Large intestine (tissue), 3 donors: ENCODE data around the gene CCNI2. TPM values are rescaled to one million over a fixed set of nuclear protein-coding genes. Genes with fewer than 3 reads are reported as not detected.

Experiments
- DNase-seq, 2 donors: peaks; one replicate each; pipeline versions ENCODE4 v3.0.0 to v3.0.0-alpha.2; 2013
- H3K27ac ChIP-seq: one replicate; pipeline ENCODE4 v1.5.1; 2013; ENCODE audit warnings: low read length
- H3K27me3 ChIP-seq: 2 replicates; pipeline ENCODE4 v1.6.1; 2013; ENCODE audit warnings: low read length; ENCODE audit not compliant: control insufficient read depth, insufficient read depth
- H3K36me3 ChIP-seq: 2 replicates; pipeline ENCODE4 v1.6.1; 2013; ENCODE audit warnings: low read length; ENCODE audit not compliant: control insufficient read depth, insufficient read depth
- H3K4me1 ChIP-seq: one replicate; pipeline ENCODE4 v1.6.1; 2013; ENCODE audit warnings: low read length; ENCODE audit not compliant: control insufficient read depth, insufficient read depth
- H3K4me3 ChIP-seq: one replicate; pipeline ENCODE4 v1.5.1; 2013; ENCODE audit warnings: low read length
- H3K9me3 ChIP-seq: one replicate; pipeline ENCODE4 v1.6.1; 2013; ENCODE audit warnings: mild to moderate bottlenecking, low read depth, low read length, moderate library complexity; ENCODE audit not compliant: control insufficient read depth
- WGBS: methylation state at CpG from one replicate; pipeline ENCODE4 v1.1.5; 2013; ENCODE audit warnings: low lambda C conversion rate; ENCODE audit not compliant: insufficient coverage; 5-methylcytosine and 5-hydroxymethylcytosine counted together
- polyA plus RNA-seq: library from polyadenylated mRNA; unstranded; fragments of 120-200 nt; gene quantifications from one replicate; pipeline ENCODE4 v1.2.1, GENCODE V29; 2013

Gene CCNI2
- polyA plus RNA-seq, 1 donor, result 10.1 TPM

DNA sequence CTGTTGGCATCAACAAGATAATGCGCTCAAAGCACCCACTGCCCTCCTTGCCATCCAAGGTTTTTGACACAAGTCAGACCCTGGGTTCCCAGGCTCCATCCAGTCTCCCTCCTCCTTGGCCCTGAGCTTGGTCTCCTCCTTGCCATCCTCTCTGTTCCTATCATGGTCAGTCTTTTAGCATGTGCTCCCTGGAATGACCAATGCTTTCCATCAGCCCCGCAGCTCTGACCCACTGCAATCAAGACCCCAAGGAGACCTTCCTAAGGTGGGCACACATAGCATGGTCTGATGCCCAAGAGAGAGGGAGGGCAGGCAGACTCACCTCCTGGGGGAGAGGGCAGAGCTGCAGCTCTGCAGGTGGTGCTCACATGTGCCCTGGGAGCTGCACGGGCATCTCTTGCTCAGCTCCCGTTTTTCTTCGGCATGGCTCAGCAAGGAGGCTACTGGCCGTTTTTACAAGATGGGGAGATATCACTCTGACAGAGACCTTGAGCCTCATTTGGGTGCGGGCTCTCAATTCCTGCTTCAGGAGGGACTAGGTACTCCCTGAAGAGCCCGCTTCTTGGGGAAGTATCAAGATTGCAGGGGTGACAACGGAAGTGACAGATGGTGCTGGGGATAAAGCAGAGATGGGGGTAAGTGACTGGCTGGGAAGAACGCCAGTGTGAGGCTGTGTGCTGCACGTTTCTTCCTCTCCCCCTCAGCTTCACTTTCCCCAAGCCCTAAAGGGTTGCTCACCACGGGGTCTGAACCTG lies 26.6 kb downstream of the CCNI2 start:
- no CpG with 5 or more reads among the region's 12 CpGs for WGBS
- no peaks in the 10 kb centered on the region for H3K36me3 ChIP-seq
- DNase-seq, result no peak
- H3K4me3 ChIP-seq, result no peak overlapping the region
- peaks cover 9% of the 10 kb centered on the region for H3K4me1 ChIP-seq
- no peaks in the 10 kb centered on the region for H3K9me3 ChIP-seq
- H3K27me3 ChIP-seq, result no peaks in the 10 kb centered on the region
- H3K27ac ChIP-seq, result no peak overlapping the region

DNA sequence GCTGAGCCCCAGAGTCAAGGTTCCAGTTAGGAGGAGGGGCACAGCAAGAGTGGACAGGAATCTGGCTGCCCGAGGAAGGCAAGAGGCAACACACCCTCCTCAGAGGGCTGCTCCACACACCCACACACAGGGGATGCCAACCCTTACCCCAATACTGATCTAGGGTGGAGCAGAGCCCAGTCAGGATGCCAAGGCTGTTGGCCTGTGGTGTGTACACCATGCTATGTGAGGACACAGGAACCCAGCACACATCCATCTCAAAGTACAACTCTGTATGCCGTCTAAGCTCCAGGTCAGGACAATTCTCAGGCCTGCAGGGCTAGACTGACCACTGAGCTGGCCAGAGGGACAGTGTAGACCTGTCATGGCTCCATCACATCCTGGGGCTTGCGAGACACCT lies 27.2 kb downstream of the CCNI2 start:
- H3K4me3 ChIP-seq, result no peak overlapping the region
- WGBS, result no CpG with 5 or more reads among the region's 3 CpGs
- H3K27me3 ChIP-seq, result no peaks in the 10 kb centered on the region
- H3K4me1 ChIP-seq, result peaks cover 9% of the 10 kb centered on the region
- no peak overlapping the region for H3K27ac ChIP-seq
- H3K36me3 ChIP-seq, result no peaks in the 10 kb centered on the region
- no peak for DNase-seq
- H3K9me3 ChIP-seq, result no peaks in the 10 kb centered on the region

DNA sequence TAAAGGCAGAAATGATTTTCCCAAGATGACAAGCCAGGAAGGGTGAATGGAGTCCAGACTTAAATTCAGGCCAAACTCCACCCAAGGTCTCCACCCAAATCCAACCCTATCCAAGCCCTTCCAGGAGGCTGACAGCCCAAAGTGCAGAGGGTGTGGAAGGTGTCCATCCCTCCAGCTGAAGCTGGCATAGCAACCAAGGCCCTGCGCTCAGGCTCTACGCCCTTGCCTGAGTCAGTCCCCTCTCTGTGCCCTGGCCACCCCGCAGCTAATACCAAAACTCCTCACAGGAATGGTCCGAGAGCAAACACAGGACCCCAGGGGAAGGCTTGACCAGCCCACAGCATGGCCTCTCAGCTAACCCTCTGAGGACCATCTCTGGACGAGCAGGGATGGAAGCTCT lies 27.7 kb downstream of the CCNI2 start:
- H3K4me1 ChIP-seq, result peaks cover 9% of the 10 kb centered on the region
- no peaks in the 10 kb centered on the region for H3K27me3 ChIP-seq
- H3K9me3 ChIP-seq, result no peaks in the 10 kb centered on the region
- H3K27ac ChIP-seq, result no peak overlapping the region
- no CpG with 5 or more reads among the region's 5 CpGs for WGBS
- no peak overlapping the region for H3K4me3 ChIP-seq
- no peak for DNase-seq
- H3K36me3 ChIP-seq, result no peaks in the 10 kb centered on the region

DNA sequence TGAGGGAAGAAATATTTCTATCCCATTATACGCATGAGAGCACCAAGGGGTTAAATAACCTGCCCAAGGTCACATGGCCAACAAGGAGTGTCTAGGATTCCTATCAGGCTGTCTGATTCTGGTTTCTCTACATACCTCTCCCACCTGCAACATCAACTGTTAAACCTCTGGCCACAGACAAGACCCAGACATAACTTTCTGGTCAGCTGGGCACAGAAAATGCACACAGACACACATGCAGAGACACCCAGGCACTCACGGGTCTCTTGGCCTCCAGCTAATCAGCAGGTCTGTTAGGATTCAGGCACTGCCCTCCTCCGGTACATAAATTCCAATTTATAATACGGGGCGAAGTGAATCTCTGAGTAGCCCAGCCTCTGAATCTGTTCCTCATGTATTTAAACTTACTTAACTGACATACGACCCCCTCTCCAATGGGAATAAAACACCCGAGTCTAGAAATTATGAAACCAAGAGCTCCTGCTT lies 28.3 kb downstream of the CCNI2 start:
- Histone ChIP-seq H3K4me3 (peak overlapping the region; percentile 63), H3K27me3 (no peaks in the 10 kb centered on the region), H3K4me1 (peaks cover 9% of the 10 kb centered on the region), H3K27ac (no peak overlapping the region), H3K9me3 (no peaks in the 10 kb centered on the region), H3K36me3 (no peaks in the 10 kb centered on the region)
- no CpG with 5 or more reads among the region's 7 CpGs for WGBS
- DNase-seq, result peak in 1 of 2 donors; percentile 36

DNA sequence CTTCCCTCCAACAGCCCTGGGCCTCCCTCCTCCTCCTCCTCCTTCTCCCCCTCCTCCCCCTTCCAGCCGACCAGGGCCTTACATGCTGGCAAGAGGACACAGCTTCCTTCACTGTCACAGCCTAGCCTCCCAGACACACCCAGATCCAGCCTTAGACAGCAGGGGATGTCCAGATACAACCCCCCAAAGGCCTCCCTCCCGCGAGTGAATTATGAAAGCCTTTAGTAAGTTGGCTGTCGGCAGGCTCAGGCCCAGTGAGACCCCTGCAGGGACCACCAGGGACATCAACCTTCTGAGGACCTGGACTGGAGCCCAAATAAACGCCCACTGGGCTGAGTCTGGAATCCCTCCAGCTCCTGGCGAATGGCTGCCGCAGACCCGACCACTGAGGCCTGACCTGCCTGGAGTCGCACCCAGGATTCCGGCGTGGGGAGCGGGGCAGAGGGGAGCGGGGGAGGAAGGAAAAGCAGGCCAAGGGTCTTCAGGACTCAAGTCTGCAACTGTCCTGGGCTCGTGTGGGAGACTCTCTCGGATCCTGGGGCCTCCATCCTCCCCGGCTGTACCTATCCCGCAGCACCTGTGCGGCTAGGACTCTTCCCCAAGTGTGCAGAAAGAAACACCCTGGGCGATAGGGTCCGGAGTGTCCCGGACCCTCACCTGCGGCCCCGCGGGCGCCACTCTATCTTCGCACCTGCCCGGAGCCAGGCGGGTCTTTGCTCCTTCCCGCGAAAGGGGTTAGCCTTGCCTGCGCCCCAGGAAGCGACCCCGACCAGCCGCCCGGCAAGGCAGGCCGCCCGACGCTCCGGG lies 29.1 kb downstream of the CCNI2 start:
- no peak overlapping the region for H3K27ac ChIP-seq
- H3K27me3 ChIP-seq, result no peaks in the 10 kb centered on the region
- no CpG with 5 or more reads among the region's 39 CpGs for WGBS

DNA sequence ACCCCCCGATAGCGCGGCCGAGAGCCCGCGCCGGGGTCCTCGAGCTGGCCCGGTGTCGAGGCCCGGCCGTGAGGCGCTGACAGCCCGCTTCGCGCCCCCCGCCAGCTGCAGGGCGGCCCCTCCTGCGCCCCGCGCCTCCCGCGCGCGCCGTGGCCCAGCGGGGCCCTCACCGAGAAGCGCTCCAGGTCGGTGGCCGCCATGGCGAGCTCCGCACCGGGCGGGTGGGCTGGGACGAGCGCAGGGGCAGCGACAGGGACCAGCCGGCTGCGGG lies 29.6 kb downstream of the CCNI2 start:
- WGBS, result no CpG with 5 or more reads among the region's 40 CpGs
- no peaks in the 10 kb centered on the region for H3K27me3 ChIP-seq
- H3K4me1 ChIP-seq, result peaks cover 9% of the 10 kb centered on the region
- no peak for DNase-seq
- H3K27ac ChIP-seq, result no peak overlapping the region
- no peaks in the 10 kb centered on the region for H3K9me3 ChIP-seq
- no peaks in the 10 kb centered on the region for H3K36me3 ChIP-seq
- H3K4me3 ChIP-seq, result peak overlapping the region; percentile 93

More for the DNA sequence above, 29.1 kb downstream of the CCNI2 start:
- peak in 1 of 2 donors; percentile 63 for DNase-seq
- Histone ChIP-seq H3K36me3 (no peaks in the 10 kb centered on the region), H3K9me3 (no peaks in the 10 kb centered on the region), H3K4me1 (peaks cover 9% of the 10 kb centered on the region), H3K4me3 (peak overlapping the region; percentile 63)

DNA sequence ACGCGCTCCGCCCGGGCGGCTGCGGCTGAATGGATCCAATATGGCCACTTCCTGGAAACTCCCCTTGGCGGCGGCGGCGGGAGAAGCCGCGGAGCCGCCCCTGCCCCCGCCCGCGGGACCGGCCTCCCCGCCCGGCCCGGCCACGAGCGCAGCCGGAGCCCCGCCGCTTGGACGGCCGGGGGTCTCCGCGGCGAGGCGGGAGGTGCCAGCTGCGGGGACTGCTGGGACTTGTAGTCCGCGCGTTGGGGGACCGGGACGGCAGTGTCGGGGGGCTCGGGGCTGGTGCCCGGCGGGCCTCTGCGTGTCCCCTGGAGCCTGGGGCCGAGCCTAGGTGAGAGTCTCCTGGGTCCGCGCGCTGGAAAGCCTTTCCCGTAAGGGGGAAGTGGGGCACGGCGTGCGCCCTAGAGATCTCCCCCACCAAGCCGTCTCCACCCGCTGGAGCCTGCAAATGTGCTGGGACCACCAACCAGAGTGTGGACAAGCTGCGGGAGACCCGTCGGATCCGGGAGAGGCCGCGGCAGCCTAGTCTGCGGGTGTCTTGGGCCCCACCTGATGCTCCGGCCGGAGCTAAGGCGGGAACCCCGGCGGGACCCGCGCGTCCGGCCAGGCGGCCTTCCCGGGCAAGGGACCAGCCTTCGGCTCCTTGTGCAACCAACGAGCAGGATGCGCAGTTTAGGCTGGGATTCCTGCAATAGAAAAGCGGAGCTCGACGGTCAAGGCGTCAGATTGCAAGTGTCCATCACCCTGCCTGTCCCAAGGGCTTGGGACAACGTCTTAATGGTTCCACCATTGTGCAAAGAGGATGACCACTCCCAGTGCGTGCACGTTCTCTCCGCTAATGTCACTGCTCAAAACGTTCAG lies 30.2 kb downstream of the CCNI2 start, which contains the start of gene SEPTIN8:
Gene SEPTIN8, minus strand, starts transcription at position 31 of the 861 bp plus-strand sequence. CDS start 102 bp downstream, outside the sequence.
- Histone ChIP-seq H3K4me1 (peaks cover 9% of the 10 kb centered on the region), H3K27ac (no peak within 1 kb of the TSS), H3K27me3 (no peaks in the 10 kb centered on the region), H3K36me3 (no peaks in the 10 kb centered on the region), H3K4me3 (peak within 1 kb of the TSS; percentile 93), H3K9me3 (no peaks in the 10 kb centered on the region)
- DNase-seq, result peak in 1 of 2 donors; percentile 59
- no CpG with 5 or more reads among the region's 82 CpGs for WGBS

DNA sequence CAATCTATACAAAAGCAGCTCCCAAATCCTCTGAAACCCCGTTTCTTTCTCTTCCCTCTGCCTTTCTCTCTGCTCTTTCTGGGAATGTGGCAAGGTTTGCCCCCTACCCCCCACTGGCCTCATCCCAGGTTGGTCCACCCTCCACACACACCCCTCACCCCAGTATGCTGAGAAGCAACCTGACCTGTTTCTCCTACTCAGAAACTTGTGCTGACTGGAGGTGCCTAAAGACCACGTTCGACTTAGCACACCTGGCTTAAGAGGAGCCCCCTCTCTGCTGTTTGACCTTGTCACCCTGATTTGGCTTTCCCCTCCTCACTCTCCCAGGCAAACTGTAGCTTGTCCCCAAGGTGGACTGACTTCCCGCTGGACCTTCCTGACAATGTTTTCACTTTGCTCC lies 30.9 kb downstream of the CCNI2 start:
- H3K4me1 ChIP-seq, result peaks cover 9% of the 10 kb centered on the region
- no peaks in the 10 kb centered on the region for H3K27me3 ChIP-seq
- WGBS, result no CpG with 5 or more reads among the region's 4 CpGs
- H3K36me3 ChIP-seq, result no peaks in the 10 kb centered on the region
- H3K27ac ChIP-seq, result no peak overlapping the region
- no peaks in the 10 kb centered on the region for H3K9me3 ChIP-seq
- peak overlapping the region; percentile 93 for H3K4me3 ChIP-seq
- no peak for DNase-seq

DNA sequence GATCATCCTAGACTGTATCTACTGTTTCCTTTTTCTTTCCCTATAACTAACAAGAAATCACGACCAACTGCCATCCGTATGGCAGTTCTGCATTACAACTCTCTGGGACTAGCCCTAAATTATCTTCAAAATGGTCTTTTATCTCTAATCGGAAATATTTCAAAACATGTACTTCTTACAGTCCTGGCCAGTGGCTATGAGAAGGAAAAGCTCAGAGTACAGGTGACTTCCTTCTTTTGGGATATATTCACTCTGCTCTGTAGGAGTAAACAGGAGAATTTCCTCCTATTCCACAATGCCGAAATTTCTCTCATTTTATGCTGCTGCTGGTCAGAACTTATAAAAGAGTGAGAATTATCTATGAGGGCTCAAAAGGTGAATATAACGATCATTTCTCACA lies 31.6 kb downstream of the CCNI2 start:
- DNase-seq, result no peak
- Histone ChIP-seq H3K27ac (no peak overlapping the region), H3K27me3 (no peaks in the 10 kb centered on the region), H3K4me1 (peaks cover 9% of the 10 kb centered on the region), H3K9me3 (no peaks in the 10 kb centered on the region), H3K36me3 (no peaks in the 10 kb centered on the region), H3K4me3 (no peak overlapping the region)
- WGBS, result 67% methylated on average over 3 of the region's 5 CpGs

DNA sequence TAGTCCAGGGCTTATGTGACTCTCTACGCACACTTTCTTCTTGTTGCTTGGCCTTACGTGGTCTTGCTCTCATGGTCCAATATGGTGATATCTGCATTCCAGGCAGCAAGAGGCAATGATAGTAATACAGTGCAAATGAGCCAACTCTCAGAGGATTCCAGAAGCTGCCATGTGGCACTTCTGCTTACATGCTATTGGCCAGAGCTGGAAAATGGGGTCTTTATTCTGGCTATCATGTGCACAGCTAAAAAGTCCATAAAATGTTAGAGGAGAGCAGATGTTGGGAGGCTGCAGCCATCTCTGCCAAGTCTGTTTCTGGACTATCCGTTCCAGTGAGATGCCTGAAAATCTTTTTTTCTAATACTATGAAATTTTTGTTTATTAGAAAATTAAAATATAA lies 32.7 kb downstream of the CCNI2 start:
- WGBS, result no CpG with 5 or more reads among the region's 3 CpGs
- Histone ChIP-seq H3K27ac (no peak overlapping the region), H3K4me3 (no peak overlapping the region), H3K27me3 (no peaks in the 10 kb centered on the region), H3K9me3 (no peaks in the 10 kb centered on the region), H3K4me1 (peaks cover 7% of the 10 kb centered on the region), H3K36me3 (no peaks in the 10 kb centered on the region)
- DNase-seq, result no peak
